ENCODE data around the gene ZBTB3. TPM values are rescaled to one million over a fixed set of nuclear protein-coding genes. Genes with fewer than 3 reads are reported as not detected.

Gene ZBTB3
- total and polyA plus RNA-seq, 2 of the 8 experiments (the other 6 are each of a cell fraction or from before 2014, with no cell fraction given), result 30.2 to 76.9 TPM

DNA sequence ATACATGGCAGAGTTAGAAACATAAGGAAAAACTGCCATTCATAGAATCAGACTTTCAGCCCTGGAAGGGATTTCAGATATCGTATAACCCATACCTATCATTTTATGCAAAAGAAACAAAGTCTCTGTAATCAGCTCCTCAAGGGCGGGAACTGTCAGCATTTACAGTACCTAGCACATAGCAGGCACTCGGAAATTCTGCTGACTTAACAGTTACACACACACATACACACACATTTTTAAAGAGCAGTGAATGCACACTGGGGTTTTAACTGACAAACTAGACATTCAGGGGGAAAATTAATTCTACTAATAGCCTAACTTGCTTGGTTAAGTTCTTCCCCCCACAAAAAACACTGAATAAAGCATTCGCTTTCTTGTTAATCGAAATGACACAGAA lies 37.8 kb downstream of the ZBTB3 start:
- no peak overlapping the region for H2BK12ac ChIP-seq (ENCODE audit: low read depth, low read length)
- ChIA-PET CTCF (ENCODE audit: partially characterized antibody) (interaction anchor here (0.6 to 4.0 kb wide), 9 partner anchors 8 to 497 kb away, joined by 3 to 26 read pairs (median 4); partner anchors contain the start of gene TAF6L), POLR2A (ENCODE audit: partially characterized antibody) (interaction anchor here (1.1 to 61.4 kb wide), 8 partner anchors 8 to 142 kb away, joined by 3 to 2041 read pairs (median 11); partner anchors contain the start of genes BSCL2, C11orf98, CSKMT and EEF1G)
- H4K5ac ChIP-seq (ENCODE audit: insufficient read length, low read depth, low read length), result no peak overlapping the region
- H3K23ac ChIP-seq (ENCODE audit: insufficient read length), result no peak overlapping the region
- no peaks in the 10 kb centered on the region for H3K9me3 ChIP-seq (ENCODE audit: insufficient read depth in 2 of 2, low read depth in 1 of 2, low read length in 1 of 2)
- no peak overlapping the region for H2BK20ac ChIP-seq (ENCODE audit: low read length)
- no peaks in the 10 kb centered on the region for H3K23me2 ChIP-seq (ENCODE audit: low read depth, low read length)
- DNase-seq (ENCODE audit: low read depth in 1 of 2, low spot score in 2 of 2), result no peak
- no peak overlapping the region for H4K8ac ChIP-seq (ENCODE audit: extremely low read depth, insufficient read depth, low read length)
- no peak overlapping the region for H3K4me2 ChIP-seq (ENCODE audit: insufficient read depth in 1 of 2, low read depth in 2 of 2, low read length in 2 of 2)
- H4K91ac ChIP-seq (replicated peaks; ENCODE audit: insufficient read length, low read length), result no peak overlapping the region
- peaks cover 0 to 13% (median 2%) of the 10 kb centered on the region in 4 experiments; a peak in 3 of 7 replicates for H3K4me1 ChIP-seq (replicated peaks in 1 of 4; ENCODE audit: control insufficient read depth in 3 of 4, insufficient read depth in 4 of 4, low read length in 3 of 4)
- peaks cover 39 to 97% (median 76%) of the 10 kb centered on the region in 4 experiments for H3K36me3 ChIP-seq (ENCODE audit: control insufficient read depth in 2 of 4, insufficient read depth in 4 of 4, low read length in 3 of 4)
- no peak overlapping the region for H3K14ac ChIP-seq (ENCODE audit: insufficient read length)
- H2BK120ac ChIP-seq (replicated peaks; ENCODE audit: low read depth, low read length), result no peak overlapping the region
- H3K9ac ChIP-seq (replicated peaks in 1 of 4; ENCODE audit: extremely low read depth in 1 of 4, low read depth in 3 of 4, low read length in 3 of 4), result no peak overlapping the region
- FAIRE-seq, result no peak
- H3K18ac ChIP-seq (ENCODE audit: extremely low read depth, low read length), result no peak overlapping the region
- H2AFZ ChIP-seq (ENCODE audit: low read length), result no peak overlapping the region
- no peak overlapping the region for H2BK5ac ChIP-seq (ENCODE audit: low read depth, low read length)
- no peaks in the 10 kb centered on the region; a peak in 1 of 7 replicates for H3K27me3 ChIP-seq (replicated peaks in 1 of 4; ENCODE audit: control insufficient read depth in 3 of 4, extremely low read depth in 1 of 4, insufficient read depth in 3 of 4, low read length in 3 of 4)
- H2AK5ac ChIP-seq (ENCODE audit: low read depth, low read length), result no peak overlapping the region
- H3K4ac ChIP-seq (replicated peaks; ENCODE audit: insufficient read length, low read depth, low read length), result no peak overlapping the region
- WGBS, 2 experiments (ENCODE audit: extremely low coverage in 1 of 2, insufficient coverage in 1 of 2, insufficient read length in 1 of 2, insufficient replicate concordance in 2 of 2, low coverage in 1 of 2, low lambda C conversion rate in 2 of 2, missing lambda C conversion rate in 1 of 2), result 90% methylated on average over 5 of the region's 5 CpGs; no CpG with 5 or more reads in 1 of the 2 experiments
- H3K79me2 ChIP-seq (ENCODE audit: control insufficient read depth in 1 of 2, insufficient read depth in 2 of 2, low read length in 2 of 2), result peaks cover 0 to 19% of the 10 kb centered on the region in 2 experiments; a peak in 2 of 4 replicates
- no peak overlapping the region for H3K56ac ChIP-seq (replicated peaks; ENCODE audit: insufficient read length, low read depth, low read length)
- no peak overlapping the region for H3K4me3 ChIP-seq (ENCODE audit: extremely low read depth in 1 of 4, insufficient read depth in 2 of 4, low read depth in 3 of 4, low read length in 4 of 4)
- peaks cover 0 to 3% of the 10 kb centered on the region in 2 experiments for H4K20me1 ChIP-seq (replicated peaks in 1 of 2; ENCODE audit: control insufficient read depth in 1 of 2, insufficient read depth in 2 of 2, low read length in 2 of 2)
- H3K79me1 ChIP-seq (ENCODE audit: low read depth, low read length), result no peaks in the 10 kb centered on the region; the same call in 1 of the 2 replicates
- no peak overlapping the region for H2BK15ac ChIP-seq (ENCODE audit: low read length)
- no peak overlapping the region for H3K27ac ChIP-seq (ENCODE audit: low read depth, low read length)
- TF ChIP-seq JUN (IDR thresholded peaks at IDR 0.05; ENCODE audit: low read depth, low read length), result no peak
- no peak for TF ChIP-seq CEBPB (IDR thresholded peaks at IDR 0.05; ENCODE audit: low read depth, low read length)
- no peak for TF ChIP-seq TAF7 (optimal IDR thresholded peaks at IDR 0.05; ENCODE audit: borderline replicate concordance, low read depth, low read length)
- TF ChIP-seq CBX8 (IDR thresholded peaks at IDR 0.05; ENCODE audit: borderline replicate concordance, low read depth, low read length), result no peak
- TF ChIP-seq FOSL1 (IDR thresholded peaks at IDR 0.05; ENCODE audit: insufficient read depth, low read depth, low read length), result no peak
- TF ChIP-seq, protein P1, sequence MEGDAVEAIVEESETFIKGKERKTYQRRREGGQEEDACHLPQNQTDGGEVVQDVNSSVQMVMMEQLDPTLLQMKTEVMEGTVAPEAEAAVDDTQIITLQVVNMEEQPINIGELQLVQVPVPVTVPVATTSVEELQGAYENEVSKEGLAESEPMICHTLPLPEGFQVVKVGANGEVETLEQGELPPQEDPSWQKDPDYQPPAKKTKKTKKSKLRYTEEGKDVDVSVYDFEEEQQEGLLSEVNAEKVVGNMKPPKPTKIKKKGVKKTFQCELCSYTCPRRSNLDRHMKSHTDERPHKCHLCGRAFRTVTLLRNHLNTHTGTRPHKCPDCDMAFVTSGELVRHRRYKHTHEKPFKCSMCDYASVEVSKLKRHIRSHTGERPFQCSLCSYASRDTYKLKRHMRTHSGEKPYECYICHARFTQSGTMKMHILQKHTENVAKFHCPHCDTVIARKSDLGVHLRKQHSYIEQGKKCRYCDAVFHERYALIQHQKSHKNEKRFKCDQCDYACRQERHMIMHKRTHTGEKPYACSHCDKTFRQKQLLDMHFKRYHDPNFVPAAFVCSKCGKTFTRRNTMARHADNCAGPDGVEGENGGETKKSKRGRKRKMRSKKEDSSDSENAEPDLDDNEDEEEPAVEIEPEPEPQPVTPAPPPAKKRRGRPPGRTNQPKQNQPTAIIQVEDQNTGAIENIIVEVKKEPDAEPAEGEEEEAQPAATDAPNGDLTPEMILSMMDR (IDR thresholded peaks at IDR 0.05; ENCODE audit: control extremely low read depth in 1 of 3, insufficient read depth in 1 of 3, low read depth in 1 of 3, low read length in 3 of 3), result no peak
- no peak for TF ChIP-seq YY1 (IDR thresholded peaks at IDR 0.05; ENCODE audit: low read depth, low read length)
- no peak for TF ChIP-seq RFX5 (IDR thresholded peaks at IDR 0.05; ENCODE audit: borderline replicate concordance, low read depth, low read length)
- TF ChIP-seq, protein P2, sequence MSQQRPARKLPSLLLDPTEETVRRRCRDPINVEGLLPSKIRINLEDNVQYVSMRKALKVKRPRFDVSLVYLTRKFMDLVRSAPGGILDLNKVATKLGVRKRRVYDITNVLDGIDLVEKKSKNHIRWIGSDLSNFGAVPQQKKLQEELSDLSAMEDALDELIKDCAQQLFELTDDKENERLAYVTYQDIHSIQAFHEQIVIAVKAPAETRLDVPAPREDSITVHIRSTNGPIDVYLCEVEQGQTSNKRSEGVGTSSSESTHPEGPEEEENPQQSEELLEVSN (IDR thresholded peaks at IDR 0.05), result no peak
- no peak for TF ChIP-seq CHD2 (IDR thresholded peaks at IDR 0.05; ENCODE audit: low read length)
- TF ChIP-seq RXRA (IDR thresholded peaks at IDR 0.05; ENCODE audit: insufficient read depth, low read depth, low read length), result no peak
